NCI-H128 (cell line): ENCODE measurements around the gene CACNA1D.
"Not testable (repeated sequence)": the region's sequence is repeated elsewhere in the genome, so short reads cannot be mapped to it uniquely, and the experiment has no call there.

Source experiments
- DNase-seq: peaks from one replicate; lab custom pipeline; 2025; ENCODE audit not compliant: unreplicated experiment; lab: John Stamatoyannopoulos, UW

Gene CACNA1D

DNA sequence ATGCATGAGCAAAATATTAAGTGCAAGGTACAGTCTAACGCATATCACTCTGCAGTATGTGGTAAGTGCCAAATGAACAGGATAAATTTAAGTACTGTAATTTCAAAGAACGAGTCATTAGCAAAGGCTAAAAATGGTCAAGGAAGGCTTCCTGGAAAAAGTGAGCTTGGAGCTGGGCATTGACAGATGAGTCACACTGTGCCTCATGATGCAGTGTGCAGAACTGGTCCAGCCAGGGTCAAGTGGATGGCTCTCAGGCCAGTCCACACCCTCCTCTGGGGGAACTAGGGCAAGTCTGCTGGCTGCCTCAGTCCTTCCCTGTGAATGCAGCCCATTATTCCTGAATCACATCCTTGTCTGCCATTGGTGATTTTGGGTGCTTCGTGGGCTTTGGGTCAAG, 76.3 kb downstream of the CACNA1D start:
- no peak for DNase-seq

DNA sequence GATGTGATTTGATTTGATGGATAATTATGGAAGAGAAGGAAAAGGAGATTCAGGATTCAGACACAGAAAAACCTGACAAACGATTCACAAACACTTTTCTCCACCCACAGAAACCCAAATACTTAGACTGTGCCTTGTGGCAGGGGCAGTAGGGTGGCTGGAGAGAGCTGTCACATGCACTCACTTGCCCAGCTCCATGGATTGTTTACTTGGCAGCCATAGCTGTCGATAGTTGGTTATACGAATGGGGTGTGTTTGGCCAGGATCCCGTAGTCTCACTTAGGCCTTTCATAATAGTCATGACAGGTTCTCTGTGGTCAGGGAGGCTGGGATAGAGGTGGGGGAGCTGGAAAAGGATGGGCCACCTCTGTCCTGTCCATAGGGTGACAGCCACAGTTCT, 76.9 kb downstream of the CACNA1D start:
- no peak for DNase-seq

GRCh38 chr3:53572184-53572583, 77.8 kb downstream of the CACNA1D start:
- not testable (repeated sequence) for DNase-seq

GRCh38 chr3:53577506-53577905, 83.1 kb downstream of the CACNA1D start:
- DNase-seq, result no peak

- no peak for DNase-seq
Observed at GRCh38 chr3:53579636-53580035, 85.2 kb downstream of the CACNA1D start.

- DNase-seq, result no peak
Observed at GRCh38 chr3:53581671-53582070, 87.3 kb downstream of the CACNA1D start.

GRCh38 chr3:53583161-53583690, 88.8 kb downstream of the CACNA1D start:
- no peak for DNase-seq

GRCh38 chr3:53585049-53585448, 90.6 kb downstream of the CACNA1D start:
- no peak for DNase-seq

GRCh38 chr3:53585627-53586026, 91.2 kb downstream of the CACNA1D start:
- DNase-seq, result no peak

- DNase-seq, result no peak
Observed at GRCh38 chr3:53588122-53588521, 93.7 kb downstream of the CACNA1D start.

GRCh38 chr3:53589201-53589600, 94.8 kb downstream of the CACNA1D start:
- DNase-seq, result no peak

GRCh38 chr3:53589806-53590205, 95.4 kb downstream of the CACNA1D start:
- no peak for DNase-seq

GRCh38 chr3:53590606-53591005, 96.2 kb downstream of the CACNA1D start:
- DNase-seq, result no peak

- DNase-seq, result no peak
Observed at GRCh38 chr3:53591646-53592045, 97.2 kb downstream of the CACNA1D start.

DNA sequence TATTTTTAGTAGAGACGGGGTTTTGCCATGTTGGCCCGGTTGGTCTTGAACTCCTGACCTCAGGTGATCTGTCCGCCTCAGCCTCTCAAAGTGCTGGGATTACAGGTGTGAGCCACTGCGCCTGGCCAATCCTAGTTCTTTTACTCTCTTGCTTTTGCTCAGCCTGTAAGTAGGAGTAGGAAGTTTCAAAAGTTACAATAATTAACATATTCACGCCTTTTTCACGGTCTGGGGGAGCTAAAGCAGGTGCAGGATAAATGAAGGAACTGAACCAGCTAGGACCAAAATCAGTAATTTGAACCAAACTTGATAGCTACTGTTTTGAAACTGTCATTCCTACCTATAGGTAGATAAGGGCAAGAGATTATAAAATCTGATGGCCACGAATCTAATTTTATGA, 98.5 kb downstream of the CACNA1D start:
- DNase-seq, result no peak

DNA sequence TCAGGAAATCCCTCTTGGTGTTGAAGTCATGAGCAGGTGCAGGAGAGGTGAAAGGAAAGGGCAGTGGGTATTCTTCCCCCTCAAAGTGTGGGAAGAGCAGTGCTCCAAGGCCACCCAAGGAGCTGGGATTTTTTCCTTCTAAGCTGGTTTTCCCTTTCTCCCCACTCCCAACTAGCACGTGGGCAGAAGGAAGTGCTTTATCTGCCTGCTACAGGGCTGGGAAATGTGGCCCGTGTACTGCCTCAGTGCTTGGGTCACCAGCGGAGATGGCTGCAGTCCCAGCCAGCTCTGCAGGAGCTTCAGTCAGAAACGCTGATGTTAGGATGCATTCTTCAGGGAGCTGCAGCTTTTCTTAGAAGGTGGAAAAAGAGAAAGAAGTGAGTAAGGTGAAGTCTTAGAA, 99.2 kb downstream of the CACNA1D start:
- DNase-seq, result no peak

- no peak for DNase-seq
Observed at GRCh38 chr3:53594276-53594675, 99.9 kb downstream of the CACNA1D start.

- DNase-seq, result no peak
Observed at GRCh38 chr3:53595660-53596059, 101.2 kb downstream of the CACNA1D start.

DNA sequence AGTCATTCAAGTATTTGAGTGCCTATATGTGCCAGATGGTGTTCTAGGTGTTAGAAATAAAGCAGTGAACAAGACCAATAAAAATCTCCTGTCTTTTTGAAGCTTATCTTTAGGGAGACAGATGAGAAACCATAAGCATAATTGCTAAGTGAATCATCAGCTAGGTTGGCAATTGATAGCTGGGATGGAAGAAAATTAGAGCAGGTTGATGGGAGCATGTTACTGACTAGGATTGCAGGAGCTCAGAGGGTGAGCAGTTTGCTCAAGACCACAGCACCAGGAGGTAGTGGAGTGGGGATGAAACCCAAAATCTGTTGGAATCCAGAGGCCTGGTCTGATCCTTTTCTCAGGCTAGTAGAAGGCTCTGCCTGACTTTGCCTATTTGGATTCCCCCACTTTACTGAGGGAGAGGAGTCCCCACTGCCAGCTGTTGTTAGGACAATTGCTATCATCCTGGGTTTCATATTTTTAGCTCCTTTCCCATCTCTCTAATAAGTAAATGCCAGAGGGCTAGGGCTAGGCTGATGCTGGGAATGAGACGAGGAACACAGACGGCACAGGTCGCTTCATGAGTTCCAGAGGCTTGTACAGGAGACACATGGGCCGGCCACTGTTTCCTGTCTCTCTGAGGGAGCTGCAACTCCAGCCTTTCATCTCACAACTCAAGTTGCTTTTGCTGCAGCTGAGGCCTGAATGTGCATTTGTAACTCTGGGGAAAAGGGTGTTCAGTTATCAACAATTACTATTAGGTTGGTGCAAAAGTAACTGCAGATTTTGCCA, 102.9 kb downstream of the CACNA1D start:
- DNase-seq, result no peak

- DNase-seq, result no peak
Observed at GRCh38 chr3:53599771-53600170, 105.4 kb downstream of the CACNA1D start.

DNA sequence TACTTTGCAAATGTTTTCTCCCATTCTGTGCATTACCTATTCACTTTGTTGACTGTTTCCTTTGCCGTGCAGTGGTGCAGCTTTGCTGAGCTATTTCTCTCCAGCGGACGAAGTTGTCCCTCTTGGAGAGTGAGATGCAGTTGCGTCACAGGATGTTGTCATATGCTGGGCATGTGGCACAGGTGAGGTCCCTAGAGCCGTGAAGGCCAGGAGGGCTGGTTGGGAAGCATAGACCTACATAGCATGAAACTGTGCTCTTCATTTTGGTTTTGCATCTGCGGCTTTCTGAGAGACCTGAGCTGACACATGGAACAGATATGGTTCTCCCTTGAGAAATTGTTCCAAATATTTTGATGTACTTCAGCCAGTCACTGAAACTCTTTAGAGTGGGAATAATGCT, 108.5 kb downstream of the CACNA1D start:
- no peak for DNase-seq

DNA sequence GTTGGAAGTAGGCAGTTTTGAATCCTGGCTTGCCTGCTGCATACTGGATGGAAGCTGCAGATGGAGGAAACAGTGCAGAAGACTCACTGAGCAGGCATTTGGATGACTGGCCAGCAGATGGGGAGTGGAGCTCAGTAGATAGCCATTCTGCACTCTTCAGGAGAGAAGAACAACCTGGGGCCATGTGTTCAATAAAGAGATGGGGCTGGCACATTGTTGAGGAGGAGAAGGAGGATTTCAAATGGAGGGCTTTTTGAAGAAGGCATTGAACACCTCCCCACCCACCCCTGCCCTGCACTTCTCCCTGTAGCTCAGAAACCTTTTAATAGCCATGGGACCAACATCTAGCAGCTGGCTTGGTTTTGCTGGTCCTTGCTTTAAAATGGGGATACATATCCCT, 109.8 kb downstream of the CACNA1D start:
- DNase-seq, result no peak

DNA sequence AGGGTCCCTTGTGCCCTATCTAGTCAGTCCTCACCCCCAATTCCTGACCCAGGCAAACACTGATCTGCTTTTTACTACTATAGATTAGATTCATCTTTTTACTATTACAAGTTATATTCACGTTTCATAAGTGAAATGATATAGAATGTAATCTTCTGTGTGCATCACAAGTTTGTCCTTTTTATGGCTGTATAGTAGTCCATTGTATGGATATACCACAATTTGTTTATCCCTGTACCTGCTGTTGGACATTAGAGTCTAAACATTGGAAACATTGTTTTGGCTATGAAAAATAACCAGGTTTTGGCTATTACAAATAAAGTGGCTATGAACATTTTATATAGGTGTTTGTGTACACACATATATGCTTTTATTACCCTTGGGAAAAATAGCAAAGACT, 112.4 kb downstream of the CACNA1D start:
- no peak for DNase-seq
